Nephron progenitor cell (in vitro differentiated cells): ENCODE results near the gene MICB.
A peak's percentile ranks its signal among the peaks of the same experiment; 100 is the strongest.

ENCODE experiments used
- DNase-seq: peaks from one replicate; pipeline ENCODE4 v3.0.0; 2021
- H3K27ac Mint-ChIP-seq: 2 replicates; pipeline ENCODE4 v1.8.0; 2021; ENCODE audit warnings: mild to moderate bottlenecking, moderate library complexity, mixed read lengths
- H3K27me3 Mint-ChIP-seq: 2 replicates; pipeline ENCODE4 v1.8.0; 2021; ENCODE audit warnings: mild to moderate bottlenecking, low read depth, mixed read lengths; ENCODE audit not compliant: poor library complexity
- H3K36me3 Mint-ChIP-seq: 2 replicates; pipeline ENCODE4 v1.8.0; 2021; ENCODE audit warnings: low read depth, mixed read lengths
- H3K4me1 Mint-ChIP-seq: 2 replicates; pipeline ENCODE4 v1.8.0; 2021; ENCODE audit warnings: mixed read lengths
- H3K4me3 Mint-ChIP-seq: 2 replicates; pipeline ENCODE4 v1.8.0; 2021; ENCODE audit warnings: mild to moderate bottlenecking, moderate library complexity, mixed read lengths
- H3K9me3 Mint-ChIP-seq: 2 replicates; pipeline ENCODE4 v1.8.0; 2021; ENCODE audit warnings: mild to moderate bottlenecking, moderate library complexity, mixed read lengths
- CTCF ChIP-seq: fragments of 200-600 bp; sonication (generic); IDR thresholded peaks from 2 replicates; pipeline ENCODE4 v1.5.0; 2021; ENCODE audit warnings: antibody characterized with exemption

The MICB gene

GRCh38 chr6:31558631-31559500 is 60.9 kb downstream of the MICB start:
- H3K4me1 Mint-ChIP-seq = peaks cover 28% of the 10 kb centered on the region
- H3K27ac Mint-ChIP-seq = peak overlapping the region; percentile 93
- peaks cover 38% of the 10 kb centered on the region for H3K36me3 Mint-ChIP-seq
- H3K4me3 Mint-ChIP-seq = no peak overlapping the region
- no peaks in the 10 kb centered on the region for H3K9me3 Mint-ChIP-seq
- H3K27me3 Mint-ChIP-seq = peaks cover 3% of the 10 kb centered on the region
- no peak for TF ChIP-seq CTCF
- DNase-seq = no peak

GRCh38 chr6:31559606-31559957 is 61.6 kb downstream of the MICB start:
- no peak for TF ChIP-seq CTCF
- no peaks in the 10 kb centered on the region for H3K9me3 Mint-ChIP-seq
- H3K4me3 Mint-ChIP-seq = no peak overlapping the region
- peak overlapping the region; percentile 93 for H3K27ac Mint-ChIP-seq
- no peak for DNase-seq
- peaks cover 4% of the 10 kb centered on the region for H3K27me3 Mint-ChIP-seq
- H3K4me1 Mint-ChIP-seq = peaks cover 31% of the 10 kb centered on the region
- peaks cover 35% of the 10 kb centered on the region for H3K36me3 Mint-ChIP-seq

- DNase-seq = no peak
- Mint-ChIP-seq H3K27me3 (peaks cover 4% of the 10 kb centered on the region), H3K27ac (peak overlapping the region; percentile 93), H3K9me3 (no peaks in the 10 kb centered on the region), H3K36me3 (peaks cover 32% of the 10 kb centered on the region), H3K4me3 (no peak overlapping the region), H3K4me1 (peaks cover 36% of the 10 kb centered on the region)
- no peak for TF ChIP-seq CTCF
These were observed 62.2 kb downstream of the MICB start for GRCh38 chr6:31559958-31560696.

GRCh38 chr6:31560697-31561058 is 62.7 kb downstream of the MICB start:
- TF ChIP-seq CTCF = no peak
- Mint-ChIP-seq H3K4me3 (no peak overlapping the region), H3K9me3 (no peaks in the 10 kb centered on the region), H3K36me3 (peaks cover 32% of the 10 kb centered on the region), H3K4me1 (peaks cover 36% of the 10 kb centered on the region), H3K27me3 (peaks cover 4% of the 10 kb centered on the region), H3K27ac (peak overlapping the region; percentile 93)
- DNase-seq = no peak
